GM15510 (cell line): ENCODE measurements around the gene RFXAP.

ENCODE experiments used
- POLR2A ChIP-seq: IDR thresholded peaks from 3 replicates; pipeline ENCODE4 v1.6.1; 2011; ENCODE audit warnings: borderline replicate concordance; ENCODE audit not compliant: insufficient read length; ENCODE audit errors: extremely low read depth

RFXAP gene, protein sequence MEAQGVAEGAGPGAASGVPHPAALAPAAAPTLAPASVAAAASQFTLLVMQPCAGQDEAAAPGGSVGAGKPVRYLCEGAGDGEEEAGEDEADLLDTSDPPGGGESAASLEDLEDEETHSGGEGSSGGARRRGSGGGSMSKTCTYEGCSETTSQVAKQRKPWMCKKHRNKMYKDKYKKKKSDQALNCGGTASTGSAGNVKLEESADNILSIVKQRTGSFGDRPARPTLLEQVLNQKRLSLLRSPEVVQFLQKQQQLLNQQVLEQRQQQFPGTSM

DNA sequence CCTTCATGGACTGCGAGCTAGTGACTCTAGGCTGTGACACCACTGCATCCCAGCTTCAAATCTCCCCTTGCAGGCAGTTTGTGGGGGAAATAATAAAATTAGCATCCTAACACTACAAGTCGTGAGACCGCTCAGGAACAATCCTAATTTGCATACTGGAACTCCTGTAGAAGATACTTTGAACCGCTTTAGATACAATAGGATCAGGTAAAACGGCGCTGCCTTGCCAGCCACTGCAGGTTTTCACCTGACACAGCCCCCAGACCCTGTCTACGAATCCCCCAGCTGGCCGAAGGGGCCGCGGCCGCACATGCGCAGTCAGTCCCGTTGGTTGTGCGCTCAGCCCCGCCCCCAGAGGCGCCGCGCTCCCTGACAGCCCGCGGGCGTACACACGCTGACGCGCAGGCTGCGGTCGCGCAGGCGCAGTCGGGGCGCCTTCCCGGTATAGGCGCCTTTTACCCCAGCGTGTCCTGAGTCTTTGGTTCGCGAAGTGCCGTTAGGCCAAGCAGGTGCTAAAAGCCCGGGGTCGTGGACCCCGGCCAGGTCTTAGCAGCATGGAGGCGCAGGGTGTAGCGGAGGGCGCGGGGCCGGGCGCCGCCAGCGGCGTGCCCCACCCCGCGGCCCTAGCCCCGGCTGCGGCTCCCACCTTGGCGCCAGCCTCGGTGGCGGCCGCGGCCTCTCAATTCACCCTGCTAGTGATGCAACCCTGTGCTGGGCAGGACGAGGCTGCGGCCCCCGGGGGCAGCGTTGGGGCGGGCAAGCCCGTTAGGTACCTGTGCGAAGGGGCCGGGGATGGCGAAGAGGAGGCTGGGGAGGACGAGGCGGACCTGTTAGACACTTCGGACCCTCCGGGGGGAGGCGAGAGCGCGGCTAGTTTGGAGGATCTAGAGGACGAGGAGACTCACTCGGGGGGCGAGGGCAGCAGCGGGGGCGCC is at the start of gene RFXAP:
RFXAP (plus strand) TSS at position 419 of the 935 bp plus-strand sequence; CDS start at position 555, 136 bp downstream.
- TF ChIP-seq POLR2A, result peak; percentile 79

DNA sequence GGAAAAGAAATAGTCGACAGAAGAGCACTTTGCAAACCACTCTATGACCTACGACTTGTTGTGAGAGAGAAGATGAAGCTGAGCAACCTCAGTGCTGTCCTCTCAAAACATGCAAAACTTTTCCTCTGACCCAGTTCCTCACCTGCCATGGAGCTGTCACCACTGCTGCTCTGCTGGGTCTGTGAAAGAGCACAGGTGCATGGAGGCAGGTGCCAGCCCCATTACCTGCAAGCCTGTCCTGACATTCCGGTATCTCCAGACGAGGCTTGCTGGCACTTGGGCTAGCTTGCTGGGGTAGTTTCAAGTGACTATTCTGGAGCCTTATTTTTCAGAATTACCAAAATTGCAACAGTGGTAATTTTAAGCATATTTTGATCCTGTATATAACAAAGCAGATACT is 49.5 kb upstream of the RFXAP start:
- TF ChIP-seq POLR2A, result no peak

DNA sequence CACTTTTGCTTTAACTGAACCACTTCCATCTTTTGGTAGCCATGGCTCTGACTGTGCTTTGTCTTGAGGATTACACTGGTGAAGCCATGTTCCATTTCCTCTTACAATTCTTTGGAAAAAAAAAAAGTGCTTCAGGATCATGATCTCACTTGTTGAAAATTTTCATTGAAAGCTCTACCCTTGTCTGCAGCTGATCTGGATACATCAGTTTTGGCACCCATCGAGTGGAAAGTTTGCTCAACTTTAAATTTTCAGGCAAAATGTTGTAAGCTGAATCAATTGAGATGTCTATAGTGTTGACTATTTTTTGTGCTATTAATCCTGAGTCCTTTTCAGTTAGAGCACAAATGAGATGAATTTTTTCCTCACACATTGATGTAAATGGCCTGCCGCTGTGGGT is 48.3 kb upstream of the RFXAP start:
- TF ChIP-seq POLR2A, result no peak

DNA sequence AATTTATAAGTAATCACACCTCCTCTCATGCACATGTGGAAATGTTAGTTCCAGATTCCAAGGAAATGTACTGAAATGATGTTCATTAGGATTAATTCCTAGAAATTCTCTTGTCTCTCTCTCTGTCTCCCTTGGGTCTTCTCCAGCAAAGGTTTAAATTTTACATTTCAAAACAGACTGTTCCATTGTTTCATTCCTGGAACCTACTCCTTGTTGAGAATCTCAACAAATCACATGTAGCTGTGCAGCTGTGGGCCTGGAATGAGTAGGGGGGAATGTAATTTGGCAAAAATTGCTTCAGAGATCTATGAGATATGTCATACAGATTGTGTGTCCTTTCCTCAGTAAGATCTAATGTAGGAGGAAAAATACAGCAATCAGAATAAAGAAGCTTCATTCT is 46.2 kb upstream of the RFXAP start:
- no peak for TF ChIP-seq POLR2A

DNA sequence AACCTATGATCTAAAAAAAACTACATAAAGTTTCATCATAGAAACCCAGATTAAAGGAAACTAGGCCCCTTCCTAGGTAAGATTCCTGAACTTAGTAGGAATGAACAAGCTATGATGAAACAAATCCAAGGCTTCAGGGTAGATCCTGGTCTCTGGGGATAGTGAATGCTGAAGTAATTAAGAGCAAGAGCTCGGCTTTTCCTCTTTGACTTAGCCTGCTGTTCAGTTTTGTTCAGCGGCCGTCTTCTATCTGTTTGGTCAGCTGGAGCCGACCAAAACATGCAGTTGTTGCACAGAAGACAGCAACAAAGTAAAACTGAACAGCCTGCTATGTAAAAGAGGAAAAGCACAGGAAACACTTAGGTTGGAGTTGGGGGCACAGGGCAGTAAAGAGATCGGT is 44.1 kb upstream of the RFXAP start:
- no peak for TF ChIP-seq POLR2A

DNA sequence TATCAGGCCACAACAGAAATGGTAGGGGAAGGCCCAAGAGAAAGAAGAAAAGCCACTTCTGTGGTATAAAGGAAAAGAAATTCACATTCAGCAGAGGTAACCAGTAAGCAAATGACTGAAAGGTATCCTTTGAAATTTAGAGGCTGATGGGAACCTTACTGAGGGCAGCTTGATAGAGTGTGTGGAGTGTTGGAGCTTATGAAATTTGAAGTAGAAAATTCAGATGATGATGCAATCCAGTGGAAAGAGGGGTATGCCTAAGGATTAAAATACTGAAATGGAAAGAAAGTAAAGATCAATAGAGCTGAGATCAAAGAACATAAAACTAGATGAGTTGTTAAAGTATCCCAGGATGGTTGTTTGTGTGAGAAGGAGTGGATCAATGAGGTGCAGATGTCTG is 42.8 kb upstream of the RFXAP start:
- TF ChIP-seq POLR2A, result no peak

DNA sequence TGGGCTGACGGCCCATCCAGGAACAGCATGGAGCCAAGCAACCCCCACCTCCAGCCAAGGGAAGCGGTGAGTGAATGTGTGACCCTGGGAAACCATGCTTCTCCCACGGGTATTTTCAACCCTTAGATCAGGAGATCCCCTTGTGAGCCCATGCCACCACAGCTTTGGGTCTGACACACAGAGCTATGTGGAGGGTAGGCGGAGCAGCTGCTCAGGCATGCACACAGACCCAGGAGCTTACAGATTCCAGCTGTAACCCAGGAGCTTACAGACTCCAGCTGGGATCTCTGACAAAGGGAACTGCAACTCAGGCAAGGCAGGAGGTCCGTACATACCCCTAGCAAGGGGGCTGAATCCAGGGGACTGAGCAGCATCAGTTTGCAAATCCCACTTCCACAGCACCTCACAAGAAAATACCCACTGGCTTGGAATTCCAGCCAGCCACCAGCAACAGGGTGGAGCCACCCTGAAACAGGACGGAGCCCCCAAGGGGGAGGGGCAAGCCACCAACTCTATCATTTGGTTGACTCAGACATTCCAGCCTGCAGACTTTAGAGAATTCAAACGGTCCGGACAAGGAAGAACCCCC is 40.8 kb upstream of the RFXAP start:
- TF ChIP-seq POLR2A, result no peak

DNA sequence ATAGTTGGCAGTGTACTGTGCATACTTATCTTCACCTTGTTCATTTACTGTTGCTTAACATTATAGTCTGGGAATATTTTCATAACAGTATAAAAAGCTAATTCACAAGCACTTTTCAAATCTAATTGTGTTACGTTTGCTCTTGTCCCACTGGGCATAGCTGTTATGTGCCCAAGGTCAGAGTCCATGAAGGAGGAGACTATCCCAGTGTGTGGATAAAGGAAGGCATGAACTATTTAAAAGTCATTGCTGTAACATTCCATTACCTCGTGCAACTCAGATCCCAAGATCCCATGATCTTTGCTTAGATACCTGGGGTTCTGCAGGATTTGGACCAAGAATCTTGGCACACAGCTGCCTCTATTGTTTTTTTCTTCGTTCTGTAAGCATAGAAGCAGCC is 35.1 kb upstream of the RFXAP start:
- TF ChIP-seq POLR2A, result no peak

DNA sequence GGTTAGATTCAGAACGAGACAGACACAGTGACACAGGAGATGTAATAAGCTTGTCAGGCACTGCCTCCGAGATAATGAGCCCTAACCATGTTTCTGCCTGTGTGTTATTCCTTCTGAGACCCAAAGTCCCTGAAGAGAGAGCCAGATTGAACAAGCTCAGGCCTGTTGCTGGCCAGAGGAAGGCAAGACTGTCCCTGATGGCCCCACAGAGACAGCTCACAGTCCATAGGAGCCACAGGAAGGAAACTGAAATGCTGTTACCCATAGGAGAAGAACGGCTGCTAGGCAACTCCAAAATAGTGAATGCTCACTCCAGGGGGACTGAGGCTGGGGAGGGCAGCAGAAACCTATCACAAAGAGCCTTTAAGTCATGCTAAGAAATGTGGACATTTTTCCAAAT is 31.8 kb upstream of the RFXAP start:
- TF ChIP-seq POLR2A, result no peak

DNA sequence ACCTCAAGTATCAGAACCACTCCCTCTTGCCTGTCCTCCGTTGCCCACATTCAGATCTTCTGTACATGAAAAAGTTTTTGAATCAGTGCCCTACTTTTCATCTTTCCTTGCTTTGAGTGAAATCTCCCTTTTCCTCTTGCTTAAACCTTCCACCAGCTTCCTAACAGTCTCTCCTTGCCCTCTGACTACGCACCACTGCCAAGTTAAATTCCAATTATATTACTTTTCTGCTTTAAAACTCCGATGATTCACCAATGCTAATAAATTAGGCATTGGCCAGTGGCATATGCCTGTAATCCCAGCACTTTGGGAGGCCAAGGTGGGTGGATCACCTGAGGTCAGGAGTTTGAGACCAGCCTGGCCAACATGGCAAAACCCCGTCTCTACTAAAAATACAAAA is 30.7 kb upstream of the RFXAP start:
- TF ChIP-seq POLR2A, result no peak

DNA sequence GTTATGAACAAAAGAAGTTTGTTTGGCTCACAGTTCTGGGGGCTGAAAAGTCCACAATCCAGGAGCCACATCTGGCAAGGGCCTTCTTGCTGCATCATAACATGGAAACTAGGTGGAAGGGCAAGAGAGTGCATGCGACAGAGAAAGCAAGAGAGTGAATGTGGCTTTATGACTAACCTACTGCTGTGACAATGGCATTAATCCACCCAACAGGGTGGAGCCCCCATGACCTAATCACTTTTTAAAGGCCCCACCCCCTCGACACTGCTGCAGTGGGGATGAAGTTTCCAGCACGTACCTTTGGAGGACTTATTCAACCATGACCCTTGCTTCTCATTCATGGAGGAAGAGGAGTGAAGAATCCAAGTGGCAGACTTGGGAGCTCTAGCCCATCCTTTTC is 30.0 kb upstream of the RFXAP start:
- no peak for TF ChIP-seq POLR2A

DNA sequence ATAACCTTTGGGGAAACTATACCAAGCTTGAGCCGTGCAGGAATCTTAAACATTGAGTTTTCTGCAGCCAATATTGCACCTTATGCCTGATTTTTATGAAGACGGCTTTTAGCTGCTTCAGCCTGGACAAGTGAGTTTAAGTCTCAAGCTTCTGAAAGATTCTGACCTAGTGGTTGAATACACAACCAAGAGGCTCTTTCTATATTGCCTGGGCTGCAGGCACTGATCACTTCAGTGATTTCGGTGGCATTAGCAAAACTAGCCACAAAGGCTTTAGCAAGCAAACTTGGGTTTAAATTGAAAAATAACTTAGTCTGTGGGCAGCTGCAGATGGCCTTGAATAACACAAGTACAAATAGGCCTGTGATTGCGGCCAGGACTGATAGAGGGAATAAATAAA is 29.3 kb upstream of the RFXAP start:
- no peak for TF ChIP-seq POLR2A

DNA sequence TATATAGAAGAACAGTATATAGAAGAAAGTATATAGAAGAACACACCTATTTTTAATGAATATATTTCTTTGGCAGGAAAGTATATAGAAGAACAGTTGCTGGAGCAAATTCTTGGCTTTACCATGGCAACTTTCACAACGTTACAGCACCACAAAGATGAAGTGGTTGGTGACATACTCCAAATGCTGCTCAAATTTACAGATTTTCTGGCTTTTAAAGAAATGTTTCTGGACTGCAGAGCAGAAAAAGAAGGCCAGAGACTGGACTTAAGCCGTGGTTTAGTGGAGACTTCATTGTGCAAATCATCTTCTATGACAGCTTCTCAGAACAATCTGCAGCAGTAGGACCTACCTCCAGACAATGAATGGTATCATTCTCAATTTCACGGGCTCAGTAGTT is 24.3 kb upstream of the RFXAP start:
- no peak for TF ChIP-seq POLR2A

DNA sequence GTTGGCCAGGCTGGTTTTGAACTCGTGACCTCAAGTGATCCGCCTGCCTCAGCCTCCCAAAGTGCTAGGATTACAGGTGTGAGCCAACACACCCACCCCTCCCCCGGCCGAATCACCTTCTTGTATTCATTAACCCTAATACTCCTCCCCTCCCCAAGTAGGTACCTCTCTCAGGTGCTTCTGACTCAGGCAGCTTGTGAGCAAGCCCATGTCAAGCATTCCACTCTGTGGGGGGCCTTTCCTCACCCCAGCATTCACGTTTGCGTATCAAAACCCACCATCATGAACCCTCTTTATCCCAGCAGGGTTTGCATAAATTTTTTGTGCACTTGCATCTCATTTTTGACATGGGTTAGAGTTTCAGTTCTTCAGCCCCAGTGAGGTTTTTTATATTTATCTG is 23.6 kb upstream of the RFXAP start:
- TF ChIP-seq POLR2A, result no peak

DNA sequence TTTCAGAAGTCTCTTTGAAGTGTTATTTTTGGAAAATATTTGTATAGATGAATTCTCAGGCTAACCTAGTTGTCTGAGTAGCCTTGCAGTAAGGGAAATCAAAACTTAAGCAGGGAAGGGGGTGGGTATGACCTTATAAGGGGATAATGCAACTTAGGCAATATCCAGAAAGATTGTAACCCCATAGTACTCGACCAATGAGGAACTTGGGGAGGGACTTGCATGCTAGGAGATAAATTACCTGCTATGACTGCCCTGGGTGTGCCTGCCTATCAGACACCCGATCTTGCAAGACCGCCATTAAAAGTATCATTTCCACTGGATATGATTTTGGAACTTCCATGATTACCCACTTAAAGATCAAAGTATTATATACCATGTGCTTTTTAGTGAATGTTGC is 23.0 kb upstream of the RFXAP start:
- TF ChIP-seq POLR2A, result no peak
